IMR-90 (cell line): ENCODE measurements around the gene ST6GALNAC3. TPM values are rescaled to one million over a fixed set of nuclear protein-coding genes. Genes with fewer than 3 reads are reported as not detected.

ENCODE experiments used
- ATAC-seq: fragments of 200-7000 bp; cut with Tn5 transposase; 2 replicates; pipeline ENCODE4 v1.9.1; 2020; ENCODE audit warnings: low read depth, mild to moderate bottlenecking, moderate library complexity
- BruUV-seq: library from RNA; stranded (reverse); fragments of 400-500 nt; replicated peaks from 2 replicates; lab custom pipeline; 2021; lab: Mats Ljungman, UMichigan
- CTCF ChIA-PET: fragments of 300-600 bp; formaldehyde crosslinking; extraction: SDS; loops from one replicate; lab custom pipeline; 2021; ENCODE audit warnings: antibody characterized with exemption; lab: Yijun Ruan, JAX
- POLR2A ChIA-PET: fragments of 300-600 bp; sonication (Branson Sonifier 250); formaldehyde crosslinking; loops from one replicate; lab custom pipeline; 2022; ENCODE audit warnings: antibody characterized with exemption; ENCODE audit not compliant: unreplicated experiment; lab: Charles Lee
- DNase-seq: peaks from one replicate; pipeline ENCODE4 v3.0.0; 2013
- H2AFZ ChIP-seq: replicated peaks from 2 replicates; pipeline ENCODE3; 2013; ENCODE audit warnings: low read length, mild to moderate bottlenecking; ENCODE audit not compliant: poor library complexity
- H2AK5ac ChIP-seq: 2 replicates; pipeline ENCODE4 v1.6.1; 2013; ENCODE audit warnings: low read depth, low read length, inconsistent platforms
- H2AK9ac ChIP-seq: replicated peaks from 2 replicates; pipeline ENCODE3; 2013; ENCODE audit warnings: mild to moderate bottlenecking, low read depth, low read length, moderate library complexity; ENCODE audit not compliant: poor library complexity
- H2BK120ac ChIP-seq: 2 replicates; pipeline ENCODE4 v1.6.1; 2013; ENCODE audit warnings: low read depth, low read length, inconsistent platforms
- H2BK15ac ChIP-seq: 3 replicates; pipeline ENCODE4 v1.6.1; 2013; ENCODE audit warnings: low read depth, low read length, inconsistent platforms
- H2BK20ac ChIP-seq: 2 replicates; pipeline ENCODE4 v1.6.1; 2013; ENCODE audit warnings: low read depth, mild to moderate bottlenecking, inconsistent platforms, low read length, moderate library complexity
- H2BK5ac ChIP-seq: 2 replicates; pipeline ENCODE4 v1.6.1; 2013; ENCODE audit warnings: mild to moderate bottlenecking, low read depth, low read length, inconsistent platforms; ENCODE audit not compliant: poor library complexity, severe bottlenecking
- H3K14ac ChIP-seq: replicated peaks from 2 replicates; pipeline ENCODE4 v1.6.1; 2013; ENCODE audit warnings: low read depth, low read length, inconsistent platforms
- H3K18ac ChIP-seq: 2 replicates; pipeline ENCODE4 v1.6.1; 2013; ENCODE audit warnings: low read depth, low read length, control low read depth
- H3K23ac ChIP-seq: 2 replicates; pipeline ENCODE4 v1.6.1; 2013; ENCODE audit warnings: low read depth, low read length, inconsistent platforms
- H3K27ac ChIP-seq: 2 replicates; pipeline ENCODE4 v1.5.1; 2013; ENCODE audit warnings: mild to moderate bottlenecking, control low read depth, low read length; ENCODE audit not compliant: insufficient read depth
- H3K27me3 ChIP-seq: 2 replicates; pipeline ENCODE4 v1.6.1; 2013; ENCODE audit warnings: low read length; ENCODE audit not compliant: control insufficient read depth, insufficient read depth
- H3K36me3 ChIP-seq: 2 replicates; pipeline ENCODE4 v1.6.1; 2013; ENCODE audit warnings: low read length, mixed read lengths; ENCODE audit not compliant: control insufficient read depth, insufficient read depth
- H3K4ac ChIP-seq: 2 replicates; pipeline ENCODE4 v1.6.1; 2013; ENCODE audit warnings: low read depth, low read length, inconsistent platforms
- H3K4me1 ChIP-seq: 2 replicates; pipeline ENCODE4 v1.6.1; 2013; ENCODE audit warnings: low read length, mixed read lengths; ENCODE audit not compliant: control insufficient read depth, insufficient read depth
- H3K4me2 ChIP-seq: 2 replicates; pipeline ENCODE4 v1.6.1; 2013; ENCODE audit warnings: low read depth, mild to moderate bottlenecking, control low read depth, low read length, moderate library complexity
- H3K4me3 ChIP-seq: 2 replicates; pipeline ENCODE4 v1.5.1; 2013; ENCODE audit warnings: low read depth, mild to moderate bottlenecking, control low read depth, low read length, moderate library complexity; ENCODE audit not compliant: insufficient read depth
- H3K56ac ChIP-seq: 2 replicates; pipeline ENCODE4 v1.6.1; 2013; ENCODE audit warnings: low read length, inconsistent platforms; ENCODE audit not compliant: insufficient read depth; ENCODE audit errors: extremely low read depth
- H3K79me1 ChIP-seq, 2 experiments: 2 replicates each; pipeline ENCODE4 v1.6.1; 2013; ENCODE audit warnings: low read length in 2 of 2, inconsistent platforms in 1 of 2, low read depth in 1 of 2
- H3K9ac ChIP-seq: 2 replicates; pipeline ENCODE4 v1.6.1; 2013; ENCODE audit warnings: low read depth, low read length, control low read depth
- H3K9me1 ChIP-seq: 2 replicates; pipeline ENCODE4 v1.6.1; 2013; ENCODE audit warnings: low read length, inconsistent platforms; ENCODE audit not compliant: insufficient read depth
- H3K9me3 ChIP-seq: 2 replicates; pipeline ENCODE4 v1.6.1; 2013; ENCODE audit warnings: low read length; ENCODE audit not compliant: control insufficient read depth, insufficient read depth
- H4K20me1 ChIP-seq: 2 replicates; pipeline ENCODE4 v1.6.1; 2013; ENCODE audit warnings: low read length, inconsistent platforms; ENCODE audit not compliant: insufficient read depth
- H4K5ac ChIP-seq: 2 replicates; pipeline ENCODE4 v1.6.1; 2013; ENCODE audit warnings: mild to moderate bottlenecking, low read depth, low read length, control low read depth
- H4K8ac ChIP-seq, 2 experiments: 2 replicates each; pipeline ENCODE4 v1.6.1; 2013; ENCODE audit warnings: low read depth in 2 of 2, low read length in 2 of 2, control low read depth in 1 of 2, inconsistent platforms in 1 of 2
- H4K91ac ChIP-seq: 2 replicates; pipeline ENCODE4 v1.6.1; 2013; ENCODE audit warnings: low read depth, low read length, inconsistent platforms; ENCODE audit not compliant: insufficient read depth
- BHLHE40 ChIP-seq: fragments of 150-350 bp; IDR thresholded peaks from 2 replicates; pipeline ENCODE4 v1.6.1; 2016; ENCODE audit warnings: mild to moderate bottlenecking, low read depth, low read length
- CEBPB ChIP-seq: IDR thresholded peaks from 2 replicates; pipeline ENCODE4 v1.6.1; 2012; ENCODE audit warnings: low read depth, low read length, improper control_type of control experiment
- CHD1 ChIP-seq: IDR thresholded peaks from 2 replicates; pipeline ENCODE4 v1.6.1; 2012; ENCODE audit warnings: low read depth, low read length, improper control_type of control experiment
- CTCF ChIP-seq: conservative IDR thresholded peaks from 2 replicates; pipeline ENCODE4 v1.5.1; 2012; ENCODE audit warnings: mild to moderate bottlenecking, low read depth, low read length, improper control_type of control experiment
- ELK1 ChIP-seq: fragments of 150-350 bp; IDR thresholded peaks from 2 replicates; pipeline ENCODE4 v1.6.1; 2016; ENCODE audit warnings: low read depth, mild to moderate bottlenecking, low read length, moderate library complexity, borderline replicate concordance
- FOS ChIP-seq: fragments of 150-350 bp; IDR thresholded peaks from 2 replicates; pipeline ENCODE4 v1.6.1; 2016; ENCODE audit warnings: low read depth, low read length
- MAFK ChIP-seq: IDR thresholded peaks from 2 replicates; pipeline ENCODE4 v1.6.1; 2012; ENCODE audit warnings: low read depth, low read length, improper control_type of control experiment
- MAZ ChIP-seq: IDR thresholded peaks from 2 replicates; pipeline ENCODE4 v1.6.1; 2012; ENCODE audit warnings: low read depth, mild to moderate bottlenecking, low read length, improper control_type of control experiment, moderate library complexity, borderline replicate concordance
- MXI1 ChIP-seq: IDR thresholded peaks from 2 replicates; pipeline ENCODE4 v1.6.1; 2012; ENCODE audit warnings: low read depth, mild to moderate bottlenecking, low read length, moderate library complexity, borderline replicate concordance
- NFE2L2 ChIP-seq: fragments of 150-350 bp; IDR thresholded peaks from 2 replicates; pipeline ENCODE4 v1.6.1; 2016; ENCODE audit warnings: low read depth, mild to moderate bottlenecking, low read length
- POLR2A ChIP-seq: IDR thresholded peaks from 2 replicates; pipeline ENCODE4 v1.6.1; 2012; ENCODE audit warnings: mild to moderate bottlenecking, low read depth, low read length
- RAD21 ChIP-seq: IDR thresholded peaks from 2 replicates; pipeline ENCODE4 v1.6.1; 2012; ENCODE audit warnings: low read length, improper control_type of control experiment
- RCOR1 ChIP-seq: IDR thresholded peaks from 2 replicates; pipeline ENCODE4 v1.6.1; 2012; ENCODE audit warnings: mild to moderate bottlenecking, low read length, improper control_type of control experiment; ENCODE audit not compliant: insufficient replicate concordance
- RFX5 ChIP-seq: IDR thresholded peaks from 2 replicates; pipeline ENCODE4 v1.8.0; 2012; ENCODE audit warnings: low read depth, mild to moderate bottlenecking, low read length, moderate library complexity
- SMC3 ChIP-seq: fragments of 150-350 bp; IDR thresholded peaks from 2 replicates; pipeline ENCODE4 v1.6.1; 2016; ENCODE audit warnings: low read depth, mild to moderate bottlenecking, antibody characterized with exemption, low read length, moderate library complexity
- USF2 ChIP-seq: fragments of 150-350 bp; IDR thresholded peaks from 2 replicates; pipeline ENCODE4 v1.6.1; 2017; ENCODE audit warnings: mild to moderate bottlenecking, antibody characterized with exemption, low read length, low read depth
- WGBS, 2 experiments: methylation state at CpG; one replicate each; pipeline versions ENCODE4 v1.1.5 to v1.1.7; 2013; ENCODE audit warnings: missing lambda C conversion rate in 2 of 2; ENCODE audit not compliant: insufficient read length in 1 of 2; ENCODE audit errors: extremely low coverage in 2 of 2; 5-methylcytosine and 5-hydroxymethylcytosine counted together
- dilution Hi-C: fragments of 300-500 bp; cut with HindIII; formaldehyde crosslinking; loops from one replicate; pipeline ENCODE4 v1.14.3; 2018; ENCODE audit warnings: low sequenced_read_pairs; ENCODE audit not compliant: unreplicated experiment
- in situ Hi-C: fragments of 300-500 bp; cut with MboI; formaldehyde crosslinking; loops from 3 replicates; pipeline ENCODE4 v1.14.3; 2019; ENCODE audit warnings: low sequenced_read_pairs, inconsistent platforms, mixed read lengths
- intact Hi-C: fragments of 100-400 bp; cut with micrococcal nuclease; formaldehyde crosslinking; loops from 2 replicates; pipeline ENCODE4 v1.10.0; 2022
- polyA plus RNA-seq, 3 experiments: library from polyadenylated mRNA; depleted of rRNA; stranded (reverse); fragments of >200 nt; gene quantifications; 2 replicates each; pipeline ENCODE4 v1.2.3, GENCODE V29; 2012; ENCODE audit warnings: low replicate concordance in 1 of 3
- total RNA-seq: library from RNA; depleted of rRNA; stranded (reverse); fragments of >200 nt; gene quantifications from 2 replicates; pipeline ENCODE4 v1.2.3, GENCODE V29; 2012

ST6GALNAC3 gene
- total and polyA plus RNA-seq, 2 of the 4 experiments (the other 2 are of a cell fraction): 0.65 to 1.3 TPM

GRCh38 chr1:76595024-76595423, 520.5 kb downstream of the ST6GALNAC3 start:
- H2BK15ac ChIP-seq: no peak overlapping the region
- no peak overlapping the region for H3K14ac ChIP-seq
- H2BK5ac ChIP-seq: no peak overlapping the region
- H2BK120ac ChIP-seq: no peak overlapping the region
- no peaks in the 10 kb centered on the region for H3K9me3 ChIP-seq
- in situ Hi-C loops: no loop called here
- intact Hi-C loops: no loop called here
- H3K4me2 ChIP-seq: no peak overlapping the region
- no peak overlapping the region for H3K4me3 ChIP-seq
- no peak overlapping the region for H2AFZ ChIP-seq
- no peaks in the 10 kb centered on the region for H4K20me1 ChIP-seq
- H4K5ac ChIP-seq: no peak overlapping the region
- TF ChIP-seq MAFK: no peak
- no peak for TF ChIP-seq NFE2L2
- no peak for TF ChIP-seq USF2
- no peak for TF ChIP-seq FOS
- TF ChIP-seq POLR2A: no peak
- no peak for TF ChIP-seq ELK1
- TF ChIP-seq BHLHE40: no peak
- no peak for TF ChIP-seq RAD21
- no peak for TF ChIP-seq SMC3
- no peak for TF ChIP-seq RFX5
- TF ChIP-seq CTCF: no peak
- no peak for TF ChIP-seq MXI1
- TF ChIP-seq RCOR1: no peak
- TF ChIP-seq CHD1: no peak
- no peak for TF ChIP-seq CEBPB
- TF ChIP-seq MAZ: no peak
- no peaks in the 10 kb centered on the region for H3K79me1 ChIP-seq
- no peaks in the 10 kb centered on the region for H3K9me1 ChIP-seq
- H4K8ac ChIP-seq: no peak overlapping the region
- H3K36me3 ChIP-seq: no peaks in the 10 kb centered on the region
- WGBS, 2 experiments: 100% methylated on average over 1 of the region's 4 CpGs; no CpG with 5 or more reads in 1 of the 2 experiments
- H3K4me1 ChIP-seq: no peaks in the 10 kb centered on the region
- H3K4ac ChIP-seq: no peak overlapping the region
- dilution Hi-C loops: no loop called here
- no peak overlapping the region for H2AK5ac ChIP-seq
- no peaks in the 10 kb centered on the region for H3K27me3 ChIP-seq
- no peak for ATAC-seq
- BruUV-seq: no TSS peak
- DNase-seq: no peak
- no peak overlapping the region for H3K18ac ChIP-seq
- no peak overlapping the region for H3K56ac ChIP-seq
- no peak overlapping the region for H2AK9ac ChIP-seq
- H2BK20ac ChIP-seq: no peak overlapping the region
- ChIA-PET POLR2A (no interaction called here), CTCF (no interaction called here)
- no peak overlapping the region for H3K27ac ChIP-seq
- no peak overlapping the region for H3K23ac ChIP-seq
- H4K91ac ChIP-seq: no peak overlapping the region
- no peak overlapping the region for H3K9ac ChIP-seq
